Nephron (organoid): Measurements from ENCODE around the gene TUBGCP3.

ENCODE experiments used
- H3K27ac Mint-ChIP-seq, 3 experiments: 2 replicates each; pipeline ENCODE4 v1.8.0; 2020; ENCODE audit warnings: mixed read lengths in 3 of 3, mild to moderate bottlenecking in 2 of 3, moderate library complexity in 1 of 3
- H3K27me3 Mint-ChIP-seq: 2 replicates; pipeline ENCODE4 v1.8.0; 2021; ENCODE audit warnings: low read depth, mild to moderate bottlenecking, moderate library complexity, mixed read lengths
- H3K36me3 Mint-ChIP-seq: 2 replicates; pipeline ENCODE4 v1.8.0; 2020; ENCODE audit warnings: low read depth, mixed read lengths
- H3K4me1 Mint-ChIP-seq: 2 replicates; pipeline ENCODE4 v1.8.0; 2020; ENCODE audit warnings: mixed read lengths
- H3K4me3 Mint-ChIP-seq, 3 experiments: 2 replicates each; pipeline ENCODE4 v1.8.0; 2020; ENCODE audit warnings: mild to moderate bottlenecking in 3 of 3, mixed read lengths in 3 of 3, moderate library complexity in 2 of 3
- H3K9me3 Mint-ChIP-seq: 2 replicates; pipeline ENCODE4 v1.8.0; 2020; ENCODE audit warnings: mixed read lengths
- TF ChIP-seq, protein P1 (sequence below), 3 experiments: fragments of 200-600 bp; sonication (generic); IDR thresholded peaks; one replicate each; pipeline ENCODE4 v1.5.0; 2021; ENCODE audit warnings: antibody characterized with exemption in 3 of 3; ENCODE audit not compliant: unreplicated experiment in 3 of 3

TUBGCP3 gene

DNA sequence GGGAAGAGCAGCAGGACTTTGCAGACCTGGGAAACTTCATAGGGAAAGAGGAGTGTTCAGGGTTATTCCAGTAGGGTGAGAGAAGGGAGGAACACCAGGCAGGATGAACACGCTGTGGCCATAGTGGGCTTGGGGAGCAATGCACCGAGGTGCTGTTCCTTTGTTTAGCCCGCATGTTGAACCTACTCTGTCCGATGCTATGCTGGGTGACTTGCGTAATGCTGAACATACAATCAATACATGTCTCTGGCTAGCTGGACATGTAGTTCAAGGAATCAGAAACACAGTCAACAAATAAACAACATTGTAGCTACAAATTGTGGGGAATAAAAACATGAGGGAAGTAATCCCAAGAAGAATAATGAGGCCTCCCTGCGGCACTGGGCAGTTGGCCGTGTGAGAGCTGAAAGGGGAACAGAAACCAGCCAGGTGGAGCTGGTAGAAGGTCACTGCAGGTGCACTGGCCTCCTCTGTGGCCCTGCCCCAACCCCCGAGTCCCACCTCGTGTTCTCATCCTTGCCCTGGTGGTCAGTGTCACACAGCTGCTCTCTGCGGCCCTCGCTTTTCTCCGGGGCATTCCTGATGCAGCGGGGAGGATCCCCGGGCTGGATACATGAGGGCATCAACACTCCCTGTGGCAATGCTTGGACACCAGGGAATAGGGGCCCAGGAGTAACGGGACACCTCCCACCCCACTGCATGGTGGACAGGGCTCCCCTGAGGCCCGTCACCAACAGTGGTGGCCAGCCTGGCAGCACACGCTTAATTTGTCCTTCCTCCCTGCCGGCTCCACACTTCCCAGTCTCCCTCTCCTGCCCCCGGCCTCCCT is 36.9 kb upstream of the TUBGCP3 start:
- Mint-ChIP-seq H3K4me1 (no peaks in the 10 kb centered on the region), H3K9me3 (peaks cover 3% of the 10 kb centered on the region), H3K27ac (no peak overlapping the region), H3K27me3 (peaks cover 31% of the 10 kb centered on the region), H3K36me3 (no peaks in the 10 kb centered on the region), H3K4me3 (no peak overlapping the region)
- TF ChIP-seq, protein P1, sequence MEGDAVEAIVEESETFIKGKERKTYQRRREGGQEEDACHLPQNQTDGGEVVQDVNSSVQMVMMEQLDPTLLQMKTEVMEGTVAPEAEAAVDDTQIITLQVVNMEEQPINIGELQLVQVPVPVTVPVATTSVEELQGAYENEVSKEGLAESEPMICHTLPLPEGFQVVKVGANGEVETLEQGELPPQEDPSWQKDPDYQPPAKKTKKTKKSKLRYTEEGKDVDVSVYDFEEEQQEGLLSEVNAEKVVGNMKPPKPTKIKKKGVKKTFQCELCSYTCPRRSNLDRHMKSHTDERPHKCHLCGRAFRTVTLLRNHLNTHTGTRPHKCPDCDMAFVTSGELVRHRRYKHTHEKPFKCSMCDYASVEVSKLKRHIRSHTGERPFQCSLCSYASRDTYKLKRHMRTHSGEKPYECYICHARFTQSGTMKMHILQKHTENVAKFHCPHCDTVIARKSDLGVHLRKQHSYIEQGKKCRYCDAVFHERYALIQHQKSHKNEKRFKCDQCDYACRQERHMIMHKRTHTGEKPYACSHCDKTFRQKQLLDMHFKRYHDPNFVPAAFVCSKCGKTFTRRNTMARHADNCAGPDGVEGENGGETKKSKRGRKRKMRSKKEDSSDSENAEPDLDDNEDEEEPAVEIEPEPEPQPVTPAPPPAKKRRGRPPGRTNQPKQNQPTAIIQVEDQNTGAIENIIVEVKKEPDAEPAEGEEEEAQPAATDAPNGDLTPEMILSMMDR (IDR thresholded peaks at IDR 0.05; ENCODE audit: unreplicated experiment in 3 of 3): no peak

- TF ChIP-seq, protein P1 (IDR thresholded peaks at IDR 0.05; ENCODE audit: unreplicated experiment in 3 of 3): no peak
- H3K4me1 Mint-ChIP-seq: no peaks in the 10 kb centered on the region
- H3K27me3 Mint-ChIP-seq: peaks cover 27% of the 10 kb centered on the region
- H3K9me3 Mint-ChIP-seq: peaks cover 1% of the 10 kb centered on the region
- H3K4me3 Mint-ChIP-seq: no peak overlapping the region
- H3K27ac Mint-ChIP-seq: no peak overlapping the region
- H3K36me3 Mint-ChIP-seq: no peaks in the 10 kb centered on the region
Observed at GRCh38 chr13:112624040-112624439, 36.1 kb upstream of the TUBGCP3 start.

DNA sequence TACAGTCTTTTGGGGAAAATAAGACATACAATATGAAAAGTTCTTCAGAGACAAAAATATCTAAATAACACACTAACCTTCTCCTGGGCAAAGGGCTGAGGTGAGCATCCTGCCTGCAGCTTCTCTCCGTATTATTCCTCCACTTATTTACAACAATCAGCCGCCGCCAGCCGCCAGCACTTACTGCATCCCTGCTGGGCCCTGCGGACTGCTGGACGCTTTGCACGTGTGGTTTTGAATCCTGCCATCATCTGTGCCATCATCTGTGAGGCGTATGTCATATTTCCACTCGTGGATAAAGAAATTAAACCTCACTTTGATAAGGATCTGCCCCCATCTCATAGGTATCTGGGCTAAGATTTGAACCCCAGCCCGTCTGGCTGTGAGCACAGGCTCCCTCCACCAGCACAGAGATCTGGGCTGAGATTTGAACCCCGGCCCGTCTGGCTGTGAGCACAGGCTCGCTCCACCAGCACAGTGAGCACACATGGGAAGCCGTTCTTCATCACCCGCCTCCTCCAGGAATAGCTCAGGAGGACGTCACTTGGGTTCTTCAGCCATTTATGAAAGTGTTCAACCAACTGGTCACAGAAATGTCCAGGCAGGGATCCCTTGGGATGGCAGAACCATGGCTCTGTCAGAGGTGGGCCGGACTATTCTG is 35.2 kb upstream of the TUBGCP3 start:
- no peak overlapping the region for H3K4me3 Mint-ChIP-seq
- H3K27me3 Mint-ChIP-seq: peaks cover 26% of the 10 kb centered on the region
- no peaks in the 10 kb centered on the region for H3K4me1 Mint-ChIP-seq
- no peaks in the 10 kb centered on the region for H3K9me3 Mint-ChIP-seq
- no peaks in the 10 kb centered on the region for H3K36me3 Mint-ChIP-seq
- TF ChIP-seq, protein P1 (IDR thresholded peaks at IDR 0.05; ENCODE audit: unreplicated experiment in 3 of 3): no peak
- H3K27ac Mint-ChIP-seq: no peak overlapping the region

GRCh38 chr13:112622375-112622774 is 34.4 kb upstream of the TUBGCP3 start:
- Mint-ChIP-seq H3K36me3 (no peaks in the 10 kb centered on the region), H3K9me3 (no peaks in the 10 kb centered on the region), H3K4me3 (no peak overlapping the region), H3K27ac (no peak overlapping the region), H3K27me3 (peaks cover 26% of the 10 kb centered on the region), H3K4me1 (no peaks in the 10 kb centered on the region)
- TF ChIP-seq, protein P1 (IDR thresholded peaks at IDR 0.05; ENCODE audit: unreplicated experiment in 3 of 3): no peak

- peaks cover 39% of the 10 kb centered on the region for H3K27me3 Mint-ChIP-seq
- H3K4me1 Mint-ChIP-seq: no peaks in the 10 kb centered on the region
- no peak overlapping the region for H3K27ac Mint-ChIP-seq
- H3K9me3 Mint-ChIP-seq: no peaks in the 10 kb centered on the region
- H3K36me3 Mint-ChIP-seq: no peaks in the 10 kb centered on the region
- peak overlapping the region; percentile 76 to 78 (median 77) for H3K4me3 Mint-ChIP-seq
- TF ChIP-seq, protein P1 (IDR thresholded peaks at IDR 0.05; ENCODE audit: unreplicated experiment in 3 of 3): no peak
Observed at GRCh38 chr13:112619730-112620631, 32.0 kb upstream of the TUBGCP3 start.
